Anterior cingulate cortex (tissue), 58 donors: ENCODE data around the gene CACNA1D.

ENCODE experiments used
- DNase-seq, 58 donors: peaks; one replicate each; lab custom pipeline; 2025; lab: John Stamatoyannopoulos, UW

Gene CACNA1D

DNA sequence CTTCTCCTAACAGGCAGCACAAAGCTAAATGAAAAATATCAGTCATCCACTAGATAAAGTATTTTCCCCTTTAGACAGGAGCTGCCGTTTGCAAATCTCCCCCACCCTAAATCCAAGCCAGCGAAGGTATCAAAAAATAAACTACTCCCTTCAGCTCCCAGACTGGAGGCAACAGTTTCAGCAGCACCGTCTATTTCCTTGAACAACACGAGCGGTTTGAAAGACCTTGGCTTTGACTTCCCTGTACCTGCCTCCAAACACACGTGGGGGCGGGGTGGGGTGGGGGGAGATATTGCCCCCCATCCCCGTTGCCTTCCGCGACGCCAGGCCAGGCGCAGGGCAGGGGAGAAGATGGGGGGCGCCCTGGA lies 832 bp upstream of the CACNA1D start:
- no peak for DNase-seq

DNA sequence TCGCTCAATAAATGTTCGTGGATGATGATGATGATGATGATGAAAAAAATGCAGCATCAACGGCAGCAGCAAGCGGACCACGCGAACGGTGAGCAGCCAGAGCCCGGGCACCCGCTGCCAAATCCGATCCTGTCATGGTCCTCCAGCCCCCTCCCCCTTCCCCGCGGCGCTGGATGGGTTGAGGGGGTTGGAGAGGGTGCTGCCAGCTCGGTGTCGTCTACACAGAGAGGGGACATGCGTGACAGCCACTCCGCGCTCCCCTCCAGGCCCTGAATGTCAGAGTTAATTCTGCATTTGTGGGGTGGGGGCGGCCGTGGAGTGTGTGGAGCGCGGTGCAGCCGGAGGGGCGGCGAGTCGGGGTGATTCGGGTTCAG lies 722 bp downstream of the CACNA1D start:
- DNase-seq, result peak in 7 of 58 donors; percentile 14 to 63 (median 25)

DNA sequence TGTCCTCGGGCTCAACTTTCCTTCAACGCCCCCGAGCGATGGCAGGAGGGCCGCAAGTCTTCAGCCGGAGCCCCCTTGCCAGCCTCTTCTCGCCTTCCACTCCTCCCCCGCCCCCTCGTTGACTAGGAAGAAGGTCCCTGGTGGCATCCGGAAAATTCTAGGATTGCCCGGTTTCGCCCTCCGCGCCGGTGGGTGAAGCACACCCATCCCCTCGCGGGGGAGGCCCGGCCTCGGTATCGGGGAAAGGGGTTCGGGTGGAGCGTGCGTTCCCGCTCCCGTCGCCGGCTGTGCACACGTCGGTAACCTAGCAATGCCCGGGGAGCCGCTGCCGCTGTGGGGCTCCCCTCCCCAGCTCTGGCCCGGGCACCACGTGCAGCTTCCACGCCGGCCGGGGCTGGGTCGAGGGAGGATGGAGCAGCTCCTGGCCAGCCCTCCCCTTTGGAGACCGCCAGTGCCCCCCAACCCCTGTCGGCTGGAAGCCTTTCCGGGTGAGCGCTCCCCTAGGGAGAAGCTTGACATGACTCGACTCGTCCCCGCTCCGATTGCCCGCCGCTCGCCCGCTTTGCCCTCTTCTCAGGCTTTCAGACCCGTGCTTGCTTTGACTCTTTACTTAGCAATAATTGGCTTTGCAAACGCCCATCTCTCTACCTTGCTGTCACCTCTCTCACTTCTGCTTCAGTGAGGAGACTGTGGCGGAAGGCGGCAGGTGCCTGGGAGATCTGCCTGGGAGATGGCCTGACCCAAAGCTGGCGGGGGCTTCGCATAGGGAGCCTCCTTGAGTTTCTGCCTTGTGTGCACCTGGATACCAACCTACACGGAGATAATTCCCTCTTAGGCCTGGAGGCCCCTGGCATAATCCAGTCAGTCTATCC lies 1.3 kb downstream of the CACNA1D start:
- DNase-seq, result peak in 27 of 58 donors; percentile 13 to 67 (median 33)

DNA sequence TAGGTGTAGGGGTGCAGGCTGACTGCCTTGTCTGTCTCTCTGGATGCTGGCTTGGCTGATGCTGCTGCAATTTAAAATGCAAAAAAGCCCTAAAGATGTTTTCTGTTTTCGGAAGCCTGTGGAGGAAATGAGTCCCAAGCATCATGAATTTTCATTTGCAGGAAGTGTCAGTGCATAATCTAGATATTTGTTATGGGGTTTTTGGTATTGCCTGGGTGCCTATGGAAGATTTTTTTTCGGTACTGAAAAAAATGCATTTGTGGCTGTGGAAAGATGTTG lies 1.9 kb downstream of the CACNA1D start:
- DNase-seq, result peak in 1 of 58 donors; percentile 65

DNA sequence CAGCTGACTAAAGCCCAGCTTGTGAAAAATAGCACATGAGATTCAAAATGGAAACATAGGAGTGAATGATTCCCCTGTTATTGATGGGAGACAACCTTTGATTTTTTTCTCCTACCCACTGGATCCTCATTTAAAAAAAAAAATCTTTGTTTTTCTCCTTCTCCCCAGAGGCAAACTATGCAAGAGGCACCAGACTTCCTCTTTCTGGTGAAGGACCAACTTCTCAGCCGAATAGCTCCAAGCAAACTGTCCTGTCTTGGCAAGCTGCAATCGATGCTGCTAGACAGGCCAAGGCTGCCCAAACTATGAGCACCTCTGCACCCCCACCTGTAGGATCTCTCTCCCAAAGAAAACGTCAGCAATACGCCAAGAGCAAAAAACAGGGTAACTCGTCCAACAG lies 2.6 kb downstream of the CACNA1D start:
- peak in 1 of 58 donors; percentile 19 for DNase-seq

DNA sequence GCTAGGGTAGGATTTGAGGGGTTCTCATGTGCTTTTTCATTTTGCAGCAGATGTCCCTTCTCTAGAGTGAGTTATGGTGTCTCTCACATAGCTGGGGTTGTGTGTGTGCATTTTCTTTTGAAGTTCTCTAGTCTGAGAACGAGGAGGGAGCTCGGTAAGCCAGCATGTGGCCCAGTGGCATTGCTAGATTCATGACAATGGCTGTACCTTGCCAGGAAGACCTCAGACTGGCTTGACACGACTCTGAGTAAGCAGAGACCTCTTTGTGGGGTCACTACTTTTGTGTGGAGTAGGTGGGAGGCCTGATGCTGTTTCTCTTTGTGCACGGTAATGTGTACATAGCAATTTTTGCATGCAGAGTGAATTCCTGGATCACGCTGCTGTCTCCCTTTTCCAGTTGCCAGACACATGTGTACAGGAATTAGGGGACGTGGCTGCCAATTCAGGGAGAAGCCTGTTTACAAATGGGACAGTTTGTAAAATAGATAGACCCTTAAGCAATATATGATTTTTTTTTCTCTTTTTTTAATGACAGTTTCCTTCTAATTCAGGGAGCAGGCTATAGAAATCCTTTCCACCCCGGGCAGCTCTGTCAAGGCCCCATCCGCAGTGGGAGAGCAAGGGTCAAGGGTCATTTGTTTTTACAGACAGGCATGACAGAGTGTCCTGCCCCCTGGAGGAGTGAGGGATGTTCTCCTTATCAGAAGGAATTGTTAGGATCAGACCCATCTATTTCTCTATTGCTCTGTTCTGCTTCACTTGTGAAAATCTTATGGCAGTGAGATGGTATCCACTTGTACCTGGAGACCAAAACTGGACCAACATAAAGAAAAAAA lies 4.6 kb downstream of the CACNA1D start:
- DNase-seq, result no peak

DNA sequence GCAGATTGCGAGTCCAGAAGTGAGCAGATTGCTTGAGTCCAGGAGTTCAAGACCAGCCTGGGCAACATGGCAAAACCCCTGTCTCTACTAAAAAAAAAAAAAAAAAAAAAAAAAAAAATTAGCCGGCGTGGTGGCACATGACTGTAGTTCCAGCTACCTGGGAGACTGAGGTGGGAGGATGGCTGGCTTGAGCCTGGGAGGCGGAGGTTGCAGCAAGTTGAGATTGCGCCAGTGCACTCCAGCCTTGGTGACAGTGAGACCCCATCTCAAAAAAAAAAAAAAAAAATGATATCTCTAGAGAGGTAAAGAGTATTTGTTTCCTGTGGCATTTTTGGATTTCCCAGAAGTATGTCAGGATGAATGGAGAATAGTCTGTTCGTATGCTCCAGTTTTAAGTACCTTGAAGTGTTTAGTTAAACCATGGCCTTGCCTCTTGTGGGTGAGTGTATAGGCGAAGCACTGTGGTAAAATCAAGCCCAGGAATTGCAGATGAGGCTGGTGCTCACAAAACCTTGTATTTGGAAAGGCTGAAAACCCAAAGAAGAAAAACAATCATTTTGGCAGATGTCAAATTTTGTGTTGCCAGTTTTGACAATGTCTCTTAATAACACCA lies 5.9 kb downstream of the CACNA1D start:
- no peak for DNase-seq

DNA sequence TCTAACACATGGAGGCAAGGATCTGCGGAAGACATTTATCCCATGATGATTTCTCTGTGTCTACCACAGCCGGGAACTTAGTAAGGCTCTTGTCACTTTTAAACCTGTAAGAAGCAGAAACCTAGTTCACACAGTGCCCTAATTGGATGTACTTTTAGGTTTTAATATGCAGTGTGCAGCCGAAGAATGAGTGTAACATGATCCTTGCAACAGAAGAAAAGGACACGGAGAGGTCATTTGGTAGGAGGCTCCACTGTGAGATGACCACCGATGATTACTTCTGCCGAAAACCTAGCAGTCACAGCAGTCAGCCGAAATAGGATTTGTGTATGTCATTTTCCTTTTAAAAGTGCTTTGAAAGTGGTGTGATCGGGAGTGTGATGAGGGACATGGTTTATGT lies 6.8 kb downstream of the CACNA1D start:
- DNase-seq, result no peak

DNA sequence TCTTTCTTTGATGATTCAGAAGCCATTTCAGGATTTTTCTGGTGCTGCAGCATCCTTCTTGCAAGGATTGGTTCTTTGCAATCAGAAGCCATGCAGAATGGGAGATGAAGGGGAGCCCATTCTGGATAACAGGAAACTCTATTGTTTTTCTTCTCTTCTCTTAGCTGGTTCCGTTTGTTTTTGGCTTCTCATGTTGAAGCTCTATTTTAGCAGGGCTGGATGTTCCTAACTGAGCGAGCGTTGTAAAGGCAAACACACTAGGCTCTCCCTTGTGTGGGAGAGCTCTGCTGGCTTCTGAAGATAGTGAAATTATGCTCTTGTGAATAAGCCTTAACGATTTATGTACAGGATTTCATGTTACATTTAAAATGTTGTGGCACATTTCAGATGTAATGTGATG lies 8.3 kb downstream of the CACNA1D start:
- DNase-seq, result peak in 4 of 58 donors; percentile 13 to 62 (median 26)

DNA sequence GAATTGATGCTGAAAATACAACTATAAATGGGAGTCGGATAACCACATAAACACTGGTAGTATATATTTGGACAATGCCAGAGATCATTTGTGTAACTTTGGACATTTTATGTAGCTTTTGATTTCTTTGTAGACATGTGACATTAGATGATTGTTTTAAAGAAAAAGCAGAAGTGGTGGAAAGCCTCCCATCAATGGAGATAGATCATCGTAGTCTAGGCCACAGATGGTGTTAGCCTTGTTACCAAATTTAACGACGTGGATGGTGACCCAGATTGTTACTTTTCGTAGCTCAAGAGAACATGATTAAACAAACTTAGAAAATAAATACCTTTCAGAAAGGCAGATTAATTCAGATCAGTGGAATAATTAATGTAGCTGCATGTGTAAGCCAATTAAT lies 8.8 kb downstream of the CACNA1D start:
- DNase-seq, result no peak

DNA sequence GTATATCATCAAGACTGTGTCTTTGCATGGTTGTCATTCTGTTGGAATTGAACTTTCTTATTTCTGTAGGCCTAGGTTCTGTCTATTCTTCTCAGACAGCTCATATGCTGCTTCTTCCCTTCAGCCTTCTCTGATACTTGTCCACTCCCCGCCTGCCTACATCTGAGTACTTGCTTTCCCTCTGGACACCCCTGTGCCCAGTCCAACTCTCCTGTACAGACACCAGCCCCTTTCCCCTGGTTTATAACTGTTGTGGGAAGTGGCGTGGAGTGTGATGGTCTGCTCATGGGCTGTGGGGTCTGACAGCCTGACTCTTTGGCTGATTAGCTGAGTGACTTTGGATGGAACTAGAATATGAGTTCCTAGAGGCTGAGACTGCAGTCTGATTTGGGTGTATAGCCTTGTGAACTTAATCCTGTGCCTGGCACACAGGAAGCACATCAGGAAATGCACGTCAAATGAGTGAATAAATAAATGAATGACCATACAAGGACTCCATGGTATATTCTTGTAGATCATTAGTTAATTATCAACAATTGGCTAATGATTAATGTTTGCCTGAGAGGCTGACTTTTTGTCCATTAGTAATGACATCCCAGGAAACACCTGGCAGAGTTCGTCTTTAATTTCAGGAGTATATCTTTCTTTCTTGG lies 11.8 kb downstream of the CACNA1D start:
- DNase-seq, result no peak

DNA sequence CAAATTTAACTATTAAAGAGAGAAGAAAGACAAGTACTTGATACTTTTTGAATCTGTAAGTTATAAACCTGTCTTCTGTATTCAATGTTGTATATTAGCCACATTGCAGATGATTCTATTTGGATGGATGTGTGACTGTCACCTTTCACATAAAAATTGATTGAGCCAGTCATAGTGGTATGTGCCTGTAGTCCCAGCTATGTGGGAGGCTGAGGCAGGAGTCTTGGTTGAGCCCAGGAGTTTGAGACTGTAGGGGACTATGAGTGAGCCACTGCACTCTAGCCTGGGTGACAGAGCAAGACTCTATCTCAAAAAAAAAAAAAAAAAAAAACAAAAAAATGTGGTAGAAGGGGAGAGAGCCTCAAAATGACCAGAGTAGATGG lies 12.3 kb downstream of the CACNA1D start:
- DNase-seq, result no peak

DNA sequence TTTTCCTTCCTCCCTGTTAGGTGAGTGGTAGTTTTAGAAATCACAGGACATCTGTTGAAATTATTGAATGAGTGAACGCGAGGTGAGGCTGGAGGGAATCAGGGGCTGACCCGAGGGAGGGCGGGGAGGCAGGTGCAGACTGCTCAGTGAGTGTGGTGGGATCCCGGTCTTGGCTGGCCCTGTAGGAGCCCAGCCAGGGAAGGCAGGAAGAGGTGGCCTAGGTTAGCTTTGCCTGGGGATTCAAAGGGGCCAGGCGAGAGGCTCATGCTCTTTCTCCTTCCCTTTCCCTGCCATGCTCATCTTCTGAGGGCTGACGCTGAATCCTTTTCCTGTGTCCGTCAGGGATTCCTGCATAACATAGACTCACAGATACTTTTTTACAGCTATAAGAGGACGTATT lies 15.1 kb downstream of the CACNA1D start:
- DNase-seq, result no peak

DNA sequence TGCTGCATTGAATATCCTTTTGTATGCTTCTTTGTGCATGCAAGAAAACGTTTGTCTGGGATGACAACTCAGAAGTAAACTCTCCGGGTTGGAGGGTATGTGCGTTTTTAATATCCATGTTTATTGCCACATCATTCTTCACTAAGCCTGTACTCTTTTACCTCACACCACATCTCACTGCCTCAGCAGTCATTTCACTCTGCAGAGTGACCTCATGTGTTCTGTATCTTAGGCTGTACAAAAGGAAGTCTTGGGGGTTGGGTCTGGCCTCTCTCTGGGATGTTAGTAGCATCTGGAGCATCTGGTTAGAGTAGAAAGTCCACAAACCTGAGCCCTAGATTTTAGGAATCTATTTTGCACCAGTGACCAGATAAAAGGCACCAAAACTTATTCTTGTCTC lies 16.1 kb downstream of the CACNA1D start:
- no peak for DNase-seq

DNA sequence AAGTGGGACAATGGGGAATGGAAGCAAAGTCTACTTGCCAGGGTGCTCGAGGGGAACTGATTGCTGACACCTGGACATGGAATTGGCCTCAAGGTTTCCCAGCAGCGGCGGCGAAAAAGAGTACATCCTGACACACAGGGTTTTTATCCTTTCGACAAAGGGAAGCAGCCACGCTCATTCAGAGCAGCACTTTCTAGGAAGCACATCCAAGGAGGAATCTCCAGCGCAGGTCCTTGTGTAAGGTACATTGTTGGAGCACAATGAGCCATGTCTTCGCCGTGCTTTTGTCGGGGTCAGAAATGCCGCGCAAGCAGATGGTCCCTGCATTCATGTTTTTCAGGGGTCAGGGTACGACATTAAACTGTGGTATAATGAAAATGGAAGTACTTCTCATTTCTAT lies 16.8 kb downstream of the CACNA1D start:
- DNase-seq, result no peak

DNA sequence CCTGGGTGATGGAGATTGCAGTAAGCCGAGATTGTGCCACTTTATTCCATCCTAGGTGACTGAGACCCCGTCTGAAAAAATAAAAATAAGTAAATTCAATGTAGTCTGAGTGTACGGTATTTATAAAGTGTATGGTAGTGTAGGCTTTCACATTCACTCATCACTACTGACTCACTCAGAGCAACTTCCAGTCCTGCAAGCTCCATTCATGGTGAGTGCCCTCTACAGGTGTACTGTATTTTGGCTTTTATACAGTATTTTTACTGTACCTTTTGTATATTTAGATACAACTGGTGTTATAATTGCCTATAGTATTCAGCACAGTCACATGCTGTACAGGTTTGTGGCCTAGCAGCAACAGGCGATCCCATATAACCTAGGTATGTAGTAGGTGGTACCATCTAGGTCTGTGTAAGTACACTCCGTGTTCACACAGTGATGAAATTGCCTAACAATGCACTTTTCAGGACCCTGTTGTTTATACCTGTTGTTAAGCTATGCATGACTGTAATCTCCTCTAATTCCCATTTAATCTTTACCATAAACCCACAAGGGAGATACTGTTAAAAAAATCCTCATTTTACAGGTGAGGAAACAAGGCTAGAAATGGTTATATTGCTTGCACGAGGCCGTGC lies 19.3 kb downstream of the CACNA1D start:
- no peak for DNase-seq

DNA sequence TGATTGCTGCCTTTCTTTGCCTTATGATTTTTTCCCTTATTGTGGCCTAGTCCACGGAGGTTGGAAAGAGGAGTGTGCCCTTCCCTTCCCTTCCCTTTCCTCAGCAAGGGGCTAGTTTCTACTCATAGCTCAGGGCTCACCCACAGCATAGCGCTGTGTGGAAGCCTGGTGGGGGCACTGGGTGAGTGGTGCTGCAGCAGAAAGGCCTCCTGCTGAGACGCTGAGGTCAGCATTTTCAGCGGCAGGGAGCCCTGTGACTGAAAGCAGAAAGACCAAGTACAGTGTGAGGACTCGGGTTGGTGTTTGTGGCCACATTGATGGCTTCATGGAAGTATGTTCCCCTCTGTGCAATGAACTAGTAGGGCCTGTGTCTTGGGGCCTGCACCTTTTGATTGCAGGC lies 21.9 kb downstream of the CACNA1D start:
- DNase-seq, result peak in 8 of 58 donors; percentile 7 to 32 (median 18)

DNA sequence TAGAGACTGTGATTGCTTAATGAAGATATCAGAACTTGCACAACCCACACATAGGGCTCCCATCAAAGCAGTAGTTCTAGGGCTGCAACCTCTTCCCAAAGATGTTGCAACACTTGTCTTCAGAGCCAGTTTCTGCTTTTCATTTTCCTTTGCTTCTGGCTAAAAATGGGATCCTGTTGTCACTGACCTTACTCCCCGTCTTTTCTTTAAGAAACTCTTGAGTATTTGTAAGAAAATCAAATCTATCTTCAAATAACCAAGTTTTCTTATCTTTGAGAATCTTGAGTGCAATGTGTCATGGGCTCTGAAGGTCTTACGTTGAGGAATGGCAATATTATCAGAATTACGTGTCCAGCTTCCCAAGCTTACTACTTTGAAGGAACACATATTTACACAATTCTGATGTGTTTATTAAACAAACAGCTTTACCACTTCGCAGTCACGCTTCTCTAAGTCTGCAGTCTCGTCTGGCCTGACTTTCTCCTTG lies 24.1 kb downstream of the CACNA1D start:
- no peak for DNase-seq

DNA sequence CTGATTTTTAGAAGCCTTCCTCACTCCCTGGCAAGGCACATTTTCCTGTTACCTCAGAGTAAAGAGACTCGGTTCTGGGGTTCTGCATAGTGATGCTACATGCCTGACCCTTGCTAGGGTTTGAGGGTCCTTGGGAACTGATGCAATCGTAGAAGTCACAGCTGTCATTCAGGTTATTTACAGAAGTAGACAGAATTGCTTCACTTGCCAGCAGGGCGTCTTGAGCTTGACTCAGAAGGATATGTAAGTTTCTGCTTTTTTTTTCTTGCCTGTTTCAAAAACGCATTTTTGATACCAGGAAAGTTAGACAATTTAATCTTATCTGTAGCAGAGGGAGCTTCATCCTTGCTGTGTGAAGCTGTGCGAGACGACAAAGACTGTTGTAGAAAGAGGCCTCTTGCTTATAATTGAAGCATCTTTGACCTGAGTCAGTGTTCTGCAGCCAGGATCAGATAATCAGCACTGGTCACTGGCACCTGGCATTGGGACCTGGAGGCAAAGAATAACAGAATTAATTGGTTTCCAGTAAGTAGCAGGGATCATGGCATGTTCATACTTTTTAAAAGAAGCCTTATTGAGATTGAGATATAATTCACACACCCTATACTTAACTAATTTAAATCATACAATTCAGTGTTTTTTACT lies 24.8 kb downstream of the CACNA1D start:
- DNase-seq, result no peak

DNA sequence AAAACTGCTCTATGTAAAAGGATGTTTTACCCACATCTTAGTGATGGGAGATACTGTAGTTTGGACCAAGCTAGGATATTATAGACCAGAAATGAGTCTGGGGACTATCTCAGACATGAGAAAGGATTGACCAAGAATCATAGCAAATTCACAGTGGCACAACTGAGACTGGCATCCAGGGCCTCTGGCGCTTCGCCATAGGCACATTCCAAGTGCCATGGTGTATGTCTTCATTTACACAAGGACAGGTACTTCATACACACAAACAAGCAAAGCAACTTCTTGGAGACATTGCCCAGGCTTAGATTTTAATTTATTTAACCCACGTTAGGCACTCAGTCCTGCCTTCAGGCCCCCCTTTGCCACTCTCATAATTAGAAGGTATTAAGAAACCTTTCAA lies 28.9 kb downstream of the CACNA1D start:
- DNase-seq, result no peak
